Posterior cingulate gyrus (tissue), 11 donors: ENCODE data around the gene NPIPA2.
"Not testable (repeated sequence)": the region's sequence is repeated elsewhere in the genome, so short reads cannot be mapped to it uniquely, and the experiment has no call there.

Experiments
- DNase-seq, 10 donors: peaks; one replicate each; pipeline versions ENCODE4 v3.0.0 to v3.0.0-alpha.2; 2020 to 2021; ENCODE audit warnings: mixed read lengths in 3 of 10
- intact Hi-C: fragments of 100-400 bp; cut with DNase I; formaldehyde crosslinking; loops from one replicate; pipeline ENCODE4 v1.15.1; 2023

Gene NPIPA2

DNA sequence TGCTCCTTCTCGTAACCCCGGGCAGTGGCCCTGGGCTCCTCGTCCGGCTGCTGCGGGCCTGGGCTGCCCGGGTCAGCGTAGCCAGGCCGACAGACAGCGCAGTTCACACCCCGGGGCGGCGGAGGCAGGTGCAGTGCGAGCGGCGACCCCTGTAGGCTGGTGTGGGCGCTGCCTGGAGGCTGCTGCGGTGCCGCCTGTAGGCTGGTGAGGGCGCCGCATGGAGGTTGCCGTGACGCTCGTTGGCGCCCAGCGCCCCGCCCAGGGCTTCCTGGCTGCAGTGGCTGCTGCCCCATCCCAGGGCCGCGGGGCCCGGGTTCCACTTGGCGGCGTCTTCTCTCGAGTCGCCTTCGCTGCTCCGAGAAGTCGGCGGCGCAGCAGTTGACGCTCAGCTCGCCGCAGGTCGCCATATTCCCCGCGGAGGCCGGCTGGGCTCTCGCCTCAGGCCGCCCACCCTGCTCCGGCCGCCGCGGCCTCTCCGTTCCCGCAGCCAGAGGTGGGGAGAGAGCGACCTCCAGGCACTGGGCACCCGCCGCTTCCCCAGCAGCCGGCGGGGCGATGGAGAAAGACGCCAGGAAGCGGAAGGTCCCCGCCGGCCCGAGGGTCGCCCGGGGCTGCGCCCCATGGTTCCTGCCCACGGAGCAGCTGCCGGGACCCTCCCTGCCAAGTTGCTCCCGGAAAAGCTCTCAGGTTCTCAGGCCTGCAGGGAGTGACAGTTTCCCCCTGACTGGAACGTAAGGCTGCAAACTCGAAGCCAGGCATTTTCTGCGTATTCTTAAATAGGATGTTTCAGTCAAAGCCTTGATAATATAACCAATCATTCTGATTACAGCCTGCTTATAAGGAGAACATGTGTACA lies at the start of gene NPIPA2:
TSS of gene NPIPA2 (plus strand) at position 261 of the 856 bp plus-strand sequence. CDS start 5,533 bp downstream, outside the sequence.
- intact Hi-C loops, DNase-seq: not testable (repeated sequence)

GRCh38 chr16:14694129-14694528 lies 48.2 kb upstream of the NPIPA2 start, which contains the start of gene PLA2G10:
PLA2G10 (minus strand) TSS chr16:14694308; CDS start chr16:14694229, 79 bp downstream.
- intact Hi-C loops = not testable (repeated sequence)

DNA sequence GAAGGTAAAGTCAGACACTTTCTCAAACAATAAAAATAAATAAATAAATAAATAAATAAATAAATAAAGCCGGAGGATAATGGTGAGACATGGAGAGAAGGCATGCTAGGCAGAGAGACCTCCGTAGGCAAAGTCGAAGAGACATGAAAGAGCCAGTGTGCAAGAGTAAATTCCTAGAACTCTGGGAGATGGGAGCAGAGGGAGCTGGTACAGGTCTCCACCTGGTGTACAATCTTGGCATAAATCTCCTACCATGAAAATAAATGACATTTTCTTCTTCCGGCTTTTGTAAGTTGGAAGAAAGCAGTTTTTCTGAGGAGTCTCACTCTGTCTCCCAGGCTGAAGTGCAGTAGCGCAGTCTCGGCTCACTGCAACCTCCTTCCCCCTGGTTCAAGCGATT lies 40.5 kb upstream of the NPIPA2 start:
- intact Hi-C loops, DNase-seq: not testable (repeated sequence)

More at GRCh38 chr16:14694129-14694528, 48.2 kb upstream of the NPIPA2 start, which contains the start of gene PLA2G10:
- not testable (repeated sequence) for DNase-seq

DNA sequence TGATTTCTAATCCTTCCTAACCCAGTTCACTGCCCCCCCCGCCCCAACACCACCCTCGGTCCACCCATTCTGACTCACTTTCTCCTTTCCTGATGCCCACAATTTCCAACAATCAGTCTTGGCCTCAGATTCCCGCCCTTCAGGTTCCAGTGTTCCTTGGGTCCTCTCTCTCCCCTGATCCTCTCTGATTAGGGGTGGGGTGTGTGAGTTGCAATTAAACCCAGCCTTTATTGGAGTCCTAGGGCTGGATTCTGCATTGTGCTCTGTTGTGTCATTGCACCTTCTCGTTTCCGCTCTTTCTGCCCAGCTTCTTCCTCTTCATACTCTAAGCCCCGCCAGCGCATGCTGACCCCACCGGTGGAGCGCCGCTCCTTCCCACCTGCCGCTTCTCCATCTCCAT lies 39.7 kb upstream of the NPIPA2 start:
- DNase-seq, intact Hi-C loops: not testable (repeated sequence)

GRCh38 chr16:14703156-14704011 lies 38.9 kb upstream of the NPIPA2 start, which contains the start of gene NPIPA3:
NPIPA3 (plus strand) TSS chr16:14703411; CDS start chr16:14708944, 5,533 bp downstream.
- DNase-seq, intact Hi-C loops: not testable (repeated sequence)

GRCh38 chr16:14733233-14733632 lies 9.1 kb upstream of the NPIPA2 start:
- DNase-seq, intact Hi-C loops: not testable (repeated sequence)

DNA sequence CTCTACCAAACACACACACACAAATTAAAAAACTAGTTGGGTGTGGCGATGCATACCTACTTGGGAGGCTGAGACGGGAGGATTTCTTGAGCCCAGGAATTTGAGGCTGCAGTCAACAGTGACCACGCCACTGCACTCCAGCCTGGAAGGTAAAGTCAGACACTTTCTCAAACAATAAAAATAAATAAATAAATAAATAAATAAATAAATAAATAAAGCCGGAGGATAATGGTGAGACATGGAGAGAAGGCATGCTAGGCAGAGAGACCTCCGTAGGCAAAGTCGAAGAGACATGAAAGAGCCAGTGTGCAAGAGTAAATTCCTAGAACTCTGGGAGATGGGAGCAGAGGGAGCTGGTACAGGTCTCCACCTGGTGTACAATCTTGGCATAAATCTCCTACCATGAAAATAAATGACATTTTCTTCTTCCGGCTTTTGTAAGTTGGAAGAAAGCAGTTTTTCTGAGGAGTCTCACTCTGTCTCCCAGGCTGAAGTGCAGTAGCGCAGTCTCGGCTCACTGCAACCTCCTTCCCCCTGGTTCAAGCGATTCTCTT lies 1.4 kb upstream of the NPIPA2 start:
- intact Hi-C loops = not testable (repeated sequence)

GRCh38 chr16:14741794-14742193 lies 539 bp upstream of the NPIPA2 start:
- intact Hi-C loops, DNase-seq: not testable (repeated sequence)

More for the DNA sequence above, 1.4 kb upstream of the NPIPA2 start:
- not testable (repeated sequence) for DNase-seq

DNA sequence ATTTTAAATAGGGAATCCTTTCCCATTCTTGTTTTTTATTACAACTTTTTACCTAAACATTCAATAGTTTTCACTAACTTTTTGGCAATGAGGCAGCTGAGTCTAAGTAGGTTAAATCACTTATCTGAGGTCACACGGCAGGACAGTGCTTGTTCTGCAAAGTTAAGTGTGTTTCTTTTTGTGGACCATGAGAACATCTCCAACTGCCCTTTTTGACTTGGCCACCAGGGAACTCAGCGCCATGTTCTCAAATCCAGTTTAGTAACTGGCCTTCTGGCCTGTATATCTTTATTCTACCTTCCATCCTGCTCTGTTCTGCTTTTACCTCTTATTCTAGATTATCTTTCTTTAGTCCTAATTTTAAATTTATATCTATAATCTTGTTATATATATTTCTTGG lies 31.3 kb downstream of the NPIPA2 start:
- intact Hi-C loops, DNase-seq: not testable (repeated sequence)

DNA sequence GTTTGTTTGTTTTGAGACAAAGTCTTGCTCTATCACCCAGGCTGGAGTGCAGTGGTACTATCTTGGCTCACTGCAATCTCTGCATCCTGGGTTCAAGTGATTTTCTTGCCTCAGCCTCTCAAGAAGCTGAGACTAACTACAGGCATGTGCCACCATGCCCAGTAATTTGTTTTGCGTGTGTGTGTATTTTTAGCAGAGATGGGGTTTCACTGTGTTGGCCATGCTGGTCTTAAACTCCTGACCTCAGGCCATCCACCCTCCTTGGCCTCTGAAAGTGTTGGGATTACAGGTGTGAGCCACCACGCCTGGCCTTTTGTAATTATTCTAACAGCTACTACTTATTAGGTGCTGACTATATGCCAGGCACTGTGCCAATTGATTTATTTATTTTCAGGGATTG lies 33.3 kb downstream of the NPIPA2 start:
- DNase-seq, intact Hi-C loops: not testable (repeated sequence)

DNA sequence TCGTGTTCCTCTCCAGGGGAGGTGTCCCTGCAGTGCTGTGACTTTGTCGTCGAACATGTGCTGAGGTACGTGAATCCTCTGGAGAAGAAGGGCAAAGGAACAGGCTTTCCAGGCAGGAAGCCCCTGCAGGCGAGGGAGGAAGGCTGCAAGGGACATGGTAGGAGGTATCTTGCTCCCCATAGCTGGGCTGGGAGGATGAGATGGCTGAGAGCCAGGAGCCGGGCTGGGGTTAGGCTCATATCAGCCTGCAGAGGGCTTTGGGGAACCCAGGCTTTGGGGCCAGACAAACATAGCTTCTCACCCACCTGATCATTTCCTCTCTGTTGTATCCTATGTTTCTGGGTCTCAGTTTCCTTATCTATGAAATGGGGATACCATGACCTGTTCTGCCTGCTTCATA lies 34.4 kb downstream of the NPIPA2 start:
- DNase-seq, intact Hi-C loops: not testable (repeated sequence)

DNA sequence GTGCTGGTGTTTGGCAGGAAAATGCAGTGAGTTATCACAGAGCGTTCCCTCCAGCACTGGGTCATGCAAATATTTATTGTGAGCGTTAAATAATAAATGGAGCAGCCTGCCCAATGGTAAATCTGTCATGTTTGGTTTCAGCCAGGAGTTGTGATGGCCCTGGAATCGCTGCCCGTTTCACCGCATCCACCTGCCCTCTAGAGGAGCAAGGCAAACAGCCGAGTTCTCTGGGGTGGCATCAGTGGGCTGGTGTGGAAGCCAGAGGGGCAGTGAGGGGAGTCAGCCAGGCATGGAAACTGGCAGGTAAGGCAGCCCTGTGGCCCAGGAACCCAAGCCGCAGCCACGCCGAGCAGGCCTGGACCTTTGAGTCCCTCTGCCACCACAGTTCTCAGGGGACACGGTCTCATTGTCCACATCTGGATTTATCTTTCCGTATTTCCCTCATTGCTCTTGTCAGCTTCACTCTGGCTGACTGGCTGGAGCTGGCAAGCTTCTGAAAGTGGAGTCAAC lies 37.1 kb downstream of the NPIPA2 start:
- intact Hi-C loops = not testable (repeated sequence)

DNA sequence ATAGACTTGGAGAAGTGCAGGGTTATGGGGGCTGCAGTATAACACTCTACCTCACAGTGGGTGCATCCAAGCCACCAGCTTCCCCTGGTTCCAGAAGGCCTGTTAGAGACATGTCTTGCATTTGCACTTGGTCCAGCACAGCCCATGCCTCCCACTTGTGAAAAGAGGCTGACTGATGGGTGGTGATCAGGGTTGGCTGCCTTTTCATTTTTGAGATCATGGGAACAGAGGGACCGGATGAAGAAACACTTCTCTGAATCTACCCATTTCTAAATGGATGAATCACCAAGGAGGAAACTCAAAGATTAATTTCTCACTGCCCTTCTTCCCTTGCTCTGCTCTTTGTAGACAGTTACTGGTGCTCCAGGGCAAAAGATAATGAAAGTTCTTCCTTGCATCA lies 43.8 kb downstream of the NPIPA2 start:
- intact Hi-C loops, DNase-seq: not testable (repeated sequence)

More for the DNA sequence above, 37.1 kb downstream of the NPIPA2 start:
- DNase-seq = peak in 3 of 10 donors; percentile 16 to 56 (median 28)

- intact Hi-C loops = not testable (repeated sequence)
Measured at GRCh38 chr16:14789577-14789976, 47.2 kb downstream of the NPIPA2 start.

GRCh38 chr16:14790320-14790956 lies 48.1 kb downstream of the NPIPA2 start:
- DNase-seq, intact Hi-C loops: not testable (repeated sequence)

More at GRCh38 chr16:14789577-14789976, 47.2 kb downstream of the NPIPA2 start:
- not testable (repeated sequence) for DNase-seq

DNA sequence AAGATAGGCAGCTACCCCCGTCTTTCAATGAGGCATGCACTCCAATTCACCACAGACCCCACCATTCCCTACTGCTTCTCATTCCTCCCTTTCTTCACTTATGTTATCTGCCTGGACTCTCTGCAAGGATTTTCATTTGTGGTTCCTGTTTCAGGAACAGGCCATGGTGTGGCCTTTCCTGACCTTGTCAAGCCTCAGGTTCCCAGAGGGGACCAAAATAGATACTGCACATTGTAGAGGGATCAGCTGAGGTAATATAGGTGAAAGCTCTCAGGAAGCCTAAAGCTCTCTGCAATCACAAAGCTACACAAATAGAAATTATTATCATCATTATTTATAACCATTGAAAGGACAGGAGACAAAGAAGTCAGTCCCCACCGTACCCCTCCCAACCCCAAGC lies 50.6 kb downstream of the NPIPA2 start:
- DNase-seq, intact Hi-C loops: not testable (repeated sequence)

- intact Hi-C loops, DNase-seq: not testable (repeated sequence)
Measured at GRCh38 chr16:14797558-14797957, 55.2 kb downstream of the NPIPA2 start.

GRCh38 chr16:14803577-14803976 lies 61.2 kb downstream of the NPIPA2 start:
- DNase-seq, intact Hi-C loops: not testable (repeated sequence)

- intact Hi-C loops, DNase-seq: not testable (repeated sequence)
Measured at GRCh38 chr16:14807184-14807678, 64.9 kb downstream of the NPIPA2 start.
